Subcutaneous adipose tissue (tissue), 4 donors: ENCODE measurements around the gene IGFBP4. TPM values are rescaled to one million over a fixed set of nuclear protein-coding genes. Genes with fewer than 3 reads are reported as not detected.

Experiments used
- total RNA-seq, 4 donors: library from RNA; depleted of rRNA; stranded (reverse); fragments of >200 nt; gene quantifications; one replicate each; pipeline ENCODE4 v1.1.0, GENCODE V29; 2016
- TF ChIP-seq, protein P1 (sequence below): fragments of 450-650 bp; IDR thresholded peaks from one replicate; pipeline ENCODE4 v1.5.1; 2016; ENCODE audit warnings: low read depth, mild to moderate bottlenecking, control low read depth, antibody characterized with exemption, moderate library complexity

The IGFBP4 gene
- total RNA-seq, 4 donors from 2014 or later: 147 to 268 (median 232) TPM

DNA sequence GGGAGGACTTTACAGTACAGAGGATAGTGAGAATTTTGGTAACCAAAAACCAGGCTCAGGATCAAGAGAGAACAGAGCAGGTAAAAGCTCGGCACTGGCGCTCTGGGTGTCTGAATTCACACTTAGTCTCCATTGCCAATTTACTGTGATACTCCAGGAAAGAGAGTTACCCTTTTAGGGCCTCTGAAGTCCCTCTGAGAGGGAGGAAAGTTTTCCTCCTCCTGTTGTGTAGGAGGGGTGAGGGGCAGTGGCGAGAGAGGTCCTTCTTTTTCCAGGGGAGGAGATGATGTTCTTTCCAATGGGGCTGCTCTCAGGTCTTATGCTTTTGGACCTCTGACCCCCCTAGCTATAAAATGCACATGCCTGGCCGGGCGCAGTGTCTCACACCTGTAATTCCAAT, 63.5 kb downstream of the IGFBP4 start:
- TF ChIP-seq, protein P1, sequence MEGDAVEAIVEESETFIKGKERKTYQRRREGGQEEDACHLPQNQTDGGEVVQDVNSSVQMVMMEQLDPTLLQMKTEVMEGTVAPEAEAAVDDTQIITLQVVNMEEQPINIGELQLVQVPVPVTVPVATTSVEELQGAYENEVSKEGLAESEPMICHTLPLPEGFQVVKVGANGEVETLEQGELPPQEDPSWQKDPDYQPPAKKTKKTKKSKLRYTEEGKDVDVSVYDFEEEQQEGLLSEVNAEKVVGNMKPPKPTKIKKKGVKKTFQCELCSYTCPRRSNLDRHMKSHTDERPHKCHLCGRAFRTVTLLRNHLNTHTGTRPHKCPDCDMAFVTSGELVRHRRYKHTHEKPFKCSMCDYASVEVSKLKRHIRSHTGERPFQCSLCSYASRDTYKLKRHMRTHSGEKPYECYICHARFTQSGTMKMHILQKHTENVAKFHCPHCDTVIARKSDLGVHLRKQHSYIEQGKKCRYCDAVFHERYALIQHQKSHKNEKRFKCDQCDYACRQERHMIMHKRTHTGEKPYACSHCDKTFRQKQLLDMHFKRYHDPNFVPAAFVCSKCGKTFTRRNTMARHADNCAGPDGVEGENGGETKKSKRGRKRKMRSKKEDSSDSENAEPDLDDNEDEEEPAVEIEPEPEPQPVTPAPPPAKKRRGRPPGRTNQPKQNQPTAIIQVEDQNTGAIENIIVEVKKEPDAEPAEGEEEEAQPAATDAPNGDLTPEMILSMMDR: no peak

Other genes with a start within 250 kb of the IGFBP4 start
- 10 to 100 TPM in 1 of 4 donors, 1 to 10 TPM in 3; 8.1 to 10.2 (median 9.7) TPM for gene WIPF2, start 224.1 kb upstream of the IGFBP4 start, total RNA-seq
- gene CDC6, start 155.6 kb upstream of the IGFBP4 start, total RNA-seq: 1 to 10 TPM in 1 of 4 donors, under 1 TPM in 3; 0.16 to 2.2 (median 0.30) TPM
- gene RARA, start 134.3 kb upstream of the IGFBP4 start, total RNA-seq: 10 to 100 TPM; 13.9 to 21.5 (median 17.9) TPM
- under 1 TPM in 1 of 4 donors, not detected in 3; 0.94 TPM for gene GJD3, start 78.7 kb upstream of the IGFBP4 start, total RNA-seq
- 1 to 10 TPM in 2 of 4 donors, under 1 TPM in 2; 0.75 to 8.5 (median 3.7) TPM for gene TOP2A, start 25.6 kb upstream of the IGFBP4 start, total RNA-seq
- not detected for gene TNS4, start 58.2 kb downstream of the IGFBP4 start, total RNA-seq
- gene CCR7, start 122.0 kb downstream of the IGFBP4 start, total RNA-seq: 1 to 10 TPM in 1 of 4 donors, under 1 TPM in 2, not detected in 1; 0.22 to 1.9 (median 0.65) TPM
- gene SMARCE1, start 204.4 kb downstream of the IGFBP4 start, total RNA-seq: 100 to 1,000 TPM in 1 of 4 donors, 10 to 100 TPM in 3; 76.5 to 111 (median 88.4) TPM
- gene KRT222, start 221.7 kb downstream of the IGFBP4 start, total RNA-seq: 1 to 10 TPM in 1 of 4 donors, under 1 TPM in 3; 0.22 to 2.0 (median 0.69) TPM